IMR-90 (cell line): ENCODE measurements around the gene ANXA4. TPM values are rescaled to one million over a fixed set of nuclear protein-coding genes. Genes with fewer than 3 reads are reported as not detected.

Source experiments
- ATAC-seq: fragments of 200-7000 bp; cut with Tn5 transposase; 2 replicates; pipeline ENCODE4 v1.9.1; 2020; ENCODE audit warnings: low read depth, mild to moderate bottlenecking, moderate library complexity
- BruUV-seq: library from RNA; stranded (reverse); fragments of 400-500 nt; replicated peaks from 2 replicates; lab custom pipeline; 2021; lab: Mats Ljungman, UMichigan
- CTCF ChIA-PET: fragments of 300-600 bp; formaldehyde crosslinking; extraction: SDS; loops from one replicate; lab custom pipeline; 2021; ENCODE audit warnings: antibody characterized with exemption; lab: Yijun Ruan, JAX
- POLR2A ChIA-PET: fragments of 300-600 bp; sonication (Branson Sonifier 250); formaldehyde crosslinking; loops from one replicate; lab custom pipeline; 2022; ENCODE audit warnings: antibody characterized with exemption; ENCODE audit not compliant: unreplicated experiment; lab: Charles Lee
- DNase-seq: peaks from one replicate; pipeline ENCODE4 v3.0.0; 2013
- H2AFZ ChIP-seq: replicated peaks from 2 replicates; pipeline ENCODE3; 2013; ENCODE audit warnings: low read length, mild to moderate bottlenecking; ENCODE audit not compliant: poor library complexity
- H2AK5ac ChIP-seq: 2 replicates; pipeline ENCODE4 v1.6.1; 2013; ENCODE audit warnings: low read depth, low read length, inconsistent platforms
- H2AK9ac ChIP-seq: replicated peaks from 2 replicates; pipeline ENCODE3; 2013; ENCODE audit warnings: mild to moderate bottlenecking, low read depth, low read length, moderate library complexity; ENCODE audit not compliant: poor library complexity
- H2BK120ac ChIP-seq: 2 replicates; pipeline ENCODE4 v1.6.1; 2013; ENCODE audit warnings: low read depth, low read length, inconsistent platforms
- H2BK15ac ChIP-seq: 3 replicates; pipeline ENCODE4 v1.6.1; 2013; ENCODE audit warnings: low read depth, low read length, inconsistent platforms
- H2BK20ac ChIP-seq: 2 replicates; pipeline ENCODE4 v1.6.1; 2013; ENCODE audit warnings: low read depth, mild to moderate bottlenecking, inconsistent platforms, low read length, moderate library complexity
- H2BK5ac ChIP-seq: 2 replicates; pipeline ENCODE4 v1.6.1; 2013; ENCODE audit warnings: mild to moderate bottlenecking, low read depth, low read length, inconsistent platforms; ENCODE audit not compliant: poor library complexity, severe bottlenecking
- H3K14ac ChIP-seq: replicated peaks from 2 replicates; pipeline ENCODE4 v1.6.1; 2013; ENCODE audit warnings: low read depth, low read length, inconsistent platforms
- H3K18ac ChIP-seq: 2 replicates; pipeline ENCODE4 v1.6.1; 2013; ENCODE audit warnings: low read depth, low read length, control low read depth
- H3K23ac ChIP-seq: 2 replicates; pipeline ENCODE4 v1.6.1; 2013; ENCODE audit warnings: low read depth, low read length, inconsistent platforms
- H3K27ac ChIP-seq: 2 replicates; pipeline ENCODE4 v1.5.1; 2013; ENCODE audit warnings: mild to moderate bottlenecking, control low read depth, low read length; ENCODE audit not compliant: insufficient read depth
- H3K27me3 ChIP-seq: 2 replicates; pipeline ENCODE4 v1.6.1; 2013; ENCODE audit warnings: low read length; ENCODE audit not compliant: control insufficient read depth, insufficient read depth
- H3K36me3 ChIP-seq: 2 replicates; pipeline ENCODE4 v1.6.1; 2013; ENCODE audit warnings: low read length, mixed read lengths; ENCODE audit not compliant: control insufficient read depth, insufficient read depth
- H3K4ac ChIP-seq: 2 replicates; pipeline ENCODE4 v1.6.1; 2013; ENCODE audit warnings: low read depth, low read length, inconsistent platforms
- H3K4me1 ChIP-seq: 2 replicates; pipeline ENCODE4 v1.6.1; 2013; ENCODE audit warnings: low read length, mixed read lengths; ENCODE audit not compliant: control insufficient read depth, insufficient read depth
- H3K4me2 ChIP-seq: 2 replicates; pipeline ENCODE4 v1.6.1; 2013; ENCODE audit warnings: low read depth, mild to moderate bottlenecking, control low read depth, low read length, moderate library complexity
- H3K4me3 ChIP-seq: 2 replicates; pipeline ENCODE4 v1.5.1; 2013; ENCODE audit warnings: low read depth, mild to moderate bottlenecking, control low read depth, low read length, moderate library complexity; ENCODE audit not compliant: insufficient read depth
- H3K56ac ChIP-seq: 2 replicates; pipeline ENCODE4 v1.6.1; 2013; ENCODE audit warnings: low read length, inconsistent platforms; ENCODE audit not compliant: insufficient read depth; ENCODE audit errors: extremely low read depth
- H3K79me1 ChIP-seq, 2 experiments: 2 replicates each; pipeline ENCODE4 v1.6.1; 2013; ENCODE audit warnings: low read length in 2 of 2, inconsistent platforms in 1 of 2, low read depth in 1 of 2
- H3K9ac ChIP-seq: 2 replicates; pipeline ENCODE4 v1.6.1; 2013; ENCODE audit warnings: low read depth, low read length, control low read depth
- H3K9me1 ChIP-seq: 2 replicates; pipeline ENCODE4 v1.6.1; 2013; ENCODE audit warnings: low read length, inconsistent platforms; ENCODE audit not compliant: insufficient read depth
- H3K9me3 ChIP-seq: 2 replicates; pipeline ENCODE4 v1.6.1; 2013; ENCODE audit warnings: low read length; ENCODE audit not compliant: control insufficient read depth, insufficient read depth
- H4K20me1 ChIP-seq: 2 replicates; pipeline ENCODE4 v1.6.1; 2013; ENCODE audit warnings: low read length, inconsistent platforms; ENCODE audit not compliant: insufficient read depth
- H4K5ac ChIP-seq: 2 replicates; pipeline ENCODE4 v1.6.1; 2013; ENCODE audit warnings: mild to moderate bottlenecking, low read depth, low read length, control low read depth
- H4K8ac ChIP-seq, 2 experiments: 2 replicates each; pipeline ENCODE4 v1.6.1; 2013; ENCODE audit warnings: low read depth in 2 of 2, low read length in 2 of 2, control low read depth in 1 of 2, inconsistent platforms in 1 of 2
- H4K91ac ChIP-seq: 2 replicates; pipeline ENCODE4 v1.6.1; 2013; ENCODE audit warnings: low read depth, low read length, inconsistent platforms; ENCODE audit not compliant: insufficient read depth
- BHLHE40 ChIP-seq: fragments of 150-350 bp; IDR thresholded peaks from 2 replicates; pipeline ENCODE4 v1.6.1; 2016; ENCODE audit warnings: mild to moderate bottlenecking, low read depth, low read length
- CEBPB ChIP-seq: IDR thresholded peaks from 2 replicates; pipeline ENCODE4 v1.6.1; 2012; ENCODE audit warnings: low read depth, low read length, improper control_type of control experiment
- CHD1 ChIP-seq: IDR thresholded peaks from 2 replicates; pipeline ENCODE4 v1.6.1; 2012; ENCODE audit warnings: low read depth, low read length, improper control_type of control experiment
- CTCF ChIP-seq: conservative IDR thresholded peaks from 2 replicates; pipeline ENCODE4 v1.5.1; 2012; ENCODE audit warnings: mild to moderate bottlenecking, low read depth, low read length, improper control_type of control experiment
- MAFK ChIP-seq: IDR thresholded peaks from 2 replicates; pipeline ENCODE4 v1.6.1; 2012; ENCODE audit warnings: low read depth, low read length, improper control_type of control experiment
- MAZ ChIP-seq: IDR thresholded peaks from 2 replicates; pipeline ENCODE4 v1.6.1; 2012; ENCODE audit warnings: low read depth, mild to moderate bottlenecking, low read length, improper control_type of control experiment, moderate library complexity, borderline replicate concordance
- MXI1 ChIP-seq: IDR thresholded peaks from 2 replicates; pipeline ENCODE4 v1.6.1; 2012; ENCODE audit warnings: low read depth, mild to moderate bottlenecking, low read length, moderate library complexity, borderline replicate concordance
- NFE2L2 ChIP-seq: fragments of 150-350 bp; IDR thresholded peaks from 2 replicates; pipeline ENCODE4 v1.6.1; 2016; ENCODE audit warnings: low read depth, mild to moderate bottlenecking, low read length
- POLR2A ChIP-seq: IDR thresholded peaks from 2 replicates; pipeline ENCODE4 v1.6.1; 2012; ENCODE audit warnings: mild to moderate bottlenecking, low read depth, low read length
- RAD21 ChIP-seq: IDR thresholded peaks from 2 replicates; pipeline ENCODE4 v1.6.1; 2012; ENCODE audit warnings: low read length, improper control_type of control experiment
- RFX5 ChIP-seq: IDR thresholded peaks from 2 replicates; pipeline ENCODE4 v1.8.0; 2012; ENCODE audit warnings: low read depth, mild to moderate bottlenecking, low read length, moderate library complexity
- SMC3 ChIP-seq: fragments of 150-350 bp; IDR thresholded peaks from 2 replicates; pipeline ENCODE4 v1.6.1; 2016; ENCODE audit warnings: low read depth, mild to moderate bottlenecking, antibody characterized with exemption, low read length, moderate library complexity
- USF2 ChIP-seq: fragments of 150-350 bp; IDR thresholded peaks from 2 replicates; pipeline ENCODE4 v1.6.1; 2017; ENCODE audit warnings: mild to moderate bottlenecking, antibody characterized with exemption, low read length, low read depth
- WGBS, 2 experiments: methylation state at CpG; one replicate each; pipeline versions ENCODE4 v1.1.5 to v1.1.7; 2013; ENCODE audit warnings: missing lambda C conversion rate in 2 of 2; ENCODE audit not compliant: insufficient read length in 1 of 2; ENCODE audit errors: extremely low coverage in 2 of 2; 5-methylcytosine and 5-hydroxymethylcytosine counted together
- dilution Hi-C: fragments of 300-500 bp; cut with HindIII; formaldehyde crosslinking; loops from one replicate; pipeline ENCODE4 v1.14.3; 2018; ENCODE audit warnings: low sequenced_read_pairs; ENCODE audit not compliant: unreplicated experiment
- in situ Hi-C: fragments of 300-500 bp; cut with MboI; formaldehyde crosslinking; loops from 3 replicates; pipeline ENCODE4 v1.14.3; 2019; ENCODE audit warnings: low sequenced_read_pairs, inconsistent platforms, mixed read lengths
- intact Hi-C: fragments of 100-400 bp; cut with micrococcal nuclease; formaldehyde crosslinking; loops from 2 replicates; pipeline ENCODE4 v1.10.0; 2022
- polyA plus RNA-seq, 3 experiments: library from polyadenylated mRNA; depleted of rRNA; stranded (reverse); fragments of >200 nt; gene quantifications; 2 replicates each; pipeline ENCODE4 v1.2.3, GENCODE V29; 2012; ENCODE audit warnings: low replicate concordance in 1 of 3
- total RNA-seq: library from RNA; depleted of rRNA; stranded (reverse); fragments of >200 nt; gene quantifications from 2 replicates; pipeline ENCODE4 v1.2.3, GENCODE V29; 2012
- TF ChIP-seq, protein P1 (sequence below): fragments of 150-350 bp; IDR thresholded peaks from 2 replicates; pipeline ENCODE4 v1.6.1; 2016; ENCODE audit warnings: low read depth, mild to moderate bottlenecking, low read length, moderate library complexity, borderline replicate concordance

ANXA4 gene
- total and polyA plus RNA-seq, 2 of the 4 experiments (the other 2 are of a cell fraction) = 22.2 to 72.0 TPM

GRCh38 chr2:69789175-69789721 is 47.3 kb downstream of the ANXA4 start:
- peak overlapping the region; percentile 27 for H3K4me2 ChIP-seq
- H3K79me1 ChIP-seq = peaks cover 0 to 7% of the 10 kb centered on the region in 2 experiments; a peak in 1 of 4 replicates
- H3K9ac ChIP-seq = no peak overlapping the region
- 0 out of 2 replicates have a peak overlapping the region, but pooled peaks have one; percentile 86 for H3K14ac ChIP-seq
- intact Hi-C loops (no loop called here), in situ Hi-C loops (no loop called here), dilution Hi-C loops (no loop called here)
- no peak overlapping the region for H4K5ac ChIP-seq
- H3K18ac ChIP-seq = peak overlapping the region; percentile 58; the same call in 1 of the 2 replicates
- H4K20me1 ChIP-seq = no peaks in the 10 kb centered on the region
- 0 out of 2 replicates have a peak overlapping the region, but pooled peaks have one; percentile 31 for H3K23ac ChIP-seq
- peak overlapping the region; percentile 25; the same call in 1 of the 2 replicates for H3K56ac ChIP-seq
- H3K4ac ChIP-seq = peak overlapping the region; percentile 11; the same call in 1 of the 2 replicates
- peak overlapping the region; percentile 71 for H2AFZ ChIP-seq
- ChIA-PET POLR2A (no interaction called here), CTCF (interaction anchor here (0.6 to 1.6 kb wide), 2 partner anchors 27 to 32 kb away, joined by 4 to 5 read pairs; no protein-coding TSS in a partner anchor)
- H3K36me3 ChIP-seq = peaks cover 3% of the 10 kb centered on the region
- peak overlapping the region; percentile 43; the same call in 1 of the 2 replicates for H4K91ac ChIP-seq
- H3K9me3 ChIP-seq = no peaks in the 10 kb centered on the region
- 54% methylated on average over 3 of the region's 7 CpGs; no CpG with 5 or more reads in 1 of the 2 experiments for WGBS, 2 experiments
- DNase-seq (peak; percentile 94), ATAC-seq (peak; percentile 97)
- no peak overlapping the region; a peak in 1 of 4 replicates for H4K8ac ChIP-seq
- H2BK15ac ChIP-seq = no peak overlapping the region
- BruUV-seq = no TSS peak
- peak overlapping the region; percentile 5 for H2AK9ac ChIP-seq
- H3K4me1 ChIP-seq = peaks cover 10% of the 10 kb centered on the region
- 0 out of 2 replicates have a peak overlapping the region, but pooled peaks have one; percentile 22 for H2BK20ac ChIP-seq
- H3K9me1 ChIP-seq = peaks cover 7% of the 10 kb centered on the region; the same call in 1 of the 2 replicates
- peak overlapping the region; percentile 73 for H2BK5ac ChIP-seq
- no peak overlapping the region for H3K4me3 ChIP-seq
- peak overlapping the region; percentile 29; the same call in 1 of the 2 replicates for H3K27ac ChIP-seq
- peak overlapping the region; percentile 59 for H2BK120ac ChIP-seq
- H2AK5ac ChIP-seq = no peak overlapping the region
- H3K27me3 ChIP-seq = no peaks in the 10 kb centered on the region
- peak; percentile 18; the same call in 1 of the 2 replicates for TF ChIP-seq MAFK
- TF ChIP-seq CTCF = no peak
- TF ChIP-seq RAD21 = no peak
- TF ChIP-seq POLR2A = no peak
- no peak for TF ChIP-seq SMC3
- no peak for TF ChIP-seq RFX5
- peak; percentile 38; the same call in 1 of the 2 replicates for TF ChIP-seq BHLHE40
- 0 out of 2 replicates have a peak, but pooled peaks have one; percentile 26 for TF ChIP-seq MXI1
- peak; percentile 33; the same call in 1 of the 2 replicates for TF ChIP-seq MAZ
- no peak for TF ChIP-seq USF2
- TF ChIP-seq, protein P1, sequence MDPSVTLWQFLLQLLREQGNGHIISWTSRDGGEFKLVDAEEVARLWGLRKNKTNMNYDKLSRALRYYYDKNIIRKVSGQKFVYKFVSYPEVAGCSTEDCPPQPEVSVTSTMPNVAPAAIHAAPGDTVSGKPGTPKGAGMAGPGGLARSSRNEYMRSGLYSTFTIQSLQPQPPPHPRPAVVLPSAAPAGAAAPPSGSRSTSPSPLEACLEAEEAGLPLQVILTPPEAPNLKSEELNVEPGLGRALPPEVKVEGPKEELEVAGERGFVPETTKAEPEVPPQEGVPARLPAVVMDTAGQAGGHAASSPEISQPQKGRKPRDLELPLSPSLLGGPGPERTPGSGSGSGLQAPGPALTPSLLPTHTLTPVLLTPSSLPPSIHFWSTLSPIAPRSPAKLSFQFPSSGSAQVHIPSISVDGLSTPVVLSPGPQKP = no peak
- no peak for TF ChIP-seq CHD1
- peak; percentile 3; the same call in 1 of the 2 replicates for TF ChIP-seq NFE2L2
- TF ChIP-seq CEBPB = no peak
